Esophagus muscularis mucosa (tissue), 4 donors: ENCODE data around the gene MYD88.

Source experiments
- EP300 ChIP-seq: sonication (generic); formaldehyde crosslinking; IDR thresholded peaks from one replicate; pipeline ENCODE4 v1.6.1; 2017; ENCODE audit warnings: antibody characterized with exemption
- POLR2A ChIP-seq: fragments of 450-650 bp; IDR thresholded peaks from one replicate; pipeline ENCODE4 v1.6.1; 2017; ENCODE audit warnings: antibody characterized with exemption, moderate library complexity, mild to moderate bottlenecking, low read depth
- POLR2AphosphoS5 ChIP-seq, 2 donors: sonication (generic); formaldehyde crosslinking; IDR thresholded peaks; one replicate each; pipeline ENCODE4 v1.6.1; 2017; ENCODE audit warnings: antibody characterized with exemption in 2 of 2
- TF ChIP-seq, protein P1 (sequence below), 3 experiments: fragments of 200-600 bp in 2 of 3; fragments of 450-650 bp in 1 of 3; sonication (generic) in 2 of 3; IDR thresholded peaks; one replicate each; pipeline ENCODE4 v1.5.1; 2017 to 2019; ENCODE audit warnings: antibody characterized with exemption in 3 of 3, mild to moderate bottlenecking in 2 of 3, moderate library complexity in 1 of 3

- TF ChIP-seq, protein P1, sequence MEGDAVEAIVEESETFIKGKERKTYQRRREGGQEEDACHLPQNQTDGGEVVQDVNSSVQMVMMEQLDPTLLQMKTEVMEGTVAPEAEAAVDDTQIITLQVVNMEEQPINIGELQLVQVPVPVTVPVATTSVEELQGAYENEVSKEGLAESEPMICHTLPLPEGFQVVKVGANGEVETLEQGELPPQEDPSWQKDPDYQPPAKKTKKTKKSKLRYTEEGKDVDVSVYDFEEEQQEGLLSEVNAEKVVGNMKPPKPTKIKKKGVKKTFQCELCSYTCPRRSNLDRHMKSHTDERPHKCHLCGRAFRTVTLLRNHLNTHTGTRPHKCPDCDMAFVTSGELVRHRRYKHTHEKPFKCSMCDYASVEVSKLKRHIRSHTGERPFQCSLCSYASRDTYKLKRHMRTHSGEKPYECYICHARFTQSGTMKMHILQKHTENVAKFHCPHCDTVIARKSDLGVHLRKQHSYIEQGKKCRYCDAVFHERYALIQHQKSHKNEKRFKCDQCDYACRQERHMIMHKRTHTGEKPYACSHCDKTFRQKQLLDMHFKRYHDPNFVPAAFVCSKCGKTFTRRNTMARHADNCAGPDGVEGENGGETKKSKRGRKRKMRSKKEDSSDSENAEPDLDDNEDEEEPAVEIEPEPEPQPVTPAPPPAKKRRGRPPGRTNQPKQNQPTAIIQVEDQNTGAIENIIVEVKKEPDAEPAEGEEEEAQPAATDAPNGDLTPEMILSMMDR (IDR thresholded peaks at IDR 0.05) = no peak
- TF ChIP-seq POLR2A (no peak), EP300 (no peak), POLR2AphosphoS5 (IDR thresholded peaks at IDR 0.05) (no peak)
These were observed 30.4 kb upstream of the MYD88 start for GRCh38 chr3:38107911-38108648.
